Hematopoietic multipotent progenitor cell treated with erythropoietin and hydrocortisone succinate and interleukin-3 and kit ligand, for 17 days (in vitro differentiated cells): ENCODE results near the gene FOXP4.

Experiments used
- DNase-seq: peaks from one replicate; pipeline ENCODE4 v3.0.0-alpha.2; 2015; ENCODE audit warnings: low spot score

Gene FOXP4

GRCh38 chr6:41547799-41548097 lies 1.6 kb downstream of the FOXP4 start:
- no peak for DNase-seq

GRCh38 chr6:41548098-41548840 lies 2.1 kb downstream of the FOXP4 start:
- DNase-seq = no peak

- no peak for DNase-seq
Measured at GRCh38 chr6:41548841-41549642, 2.9 kb downstream of the FOXP4 start.

- DNase-seq = no peak
Measured at GRCh38 chr6:41549673-41550072, 3.5 kb downstream of the FOXP4 start.

- DNase-seq = no peak
Measured at GRCh38 chr6:41551086-41551700, 5.0 kb downstream of the FOXP4 start.

- DNase-seq = no peak
Measured at GRCh38 chr6:41551857-41552256, 5.7 kb downstream of the FOXP4 start.

GRCh38 chr6:41552723-41553122 lies 6.5 kb downstream of the FOXP4 start:
- DNase-seq = no peak

GRCh38 chr6:41553405-41553999 lies 7.3 kb downstream of the FOXP4 start:
- DNase-seq = no peak

- DNase-seq = no peak
Measured at GRCh38 chr6:41555326-41556300, 9.4 kb downstream of the FOXP4 start.

- no peak for DNase-seq
Measured at GRCh38 chr6:41557335-41557734, 11.2 kb downstream of the FOXP4 start.

GRCh38 chr6:41558033-41558807 lies 12.0 kb downstream of the FOXP4 start:
- no peak for DNase-seq

GRCh38 chr6:41559655-41560427 lies 13.7 kb downstream of the FOXP4 start:
- no peak for DNase-seq

GRCh38 chr6:41560431-41561192 lies 14.4 kb downstream of the FOXP4 start:
- no peak for DNase-seq

- no peak for DNase-seq
Measured at GRCh38 chr6:41561416-41561815, 15.2 kb downstream of the FOXP4 start.

- DNase-seq = no peak
Measured at GRCh38 chr6:41561931-41562911, 16.0 kb downstream of the FOXP4 start.

GRCh38 chr6:41563060-41563776 lies 17.0 kb downstream of the FOXP4 start:
- no peak for DNase-seq

- DNase-seq = no peak
Measured at GRCh38 chr6:41564448-41565142, 18.4 kb downstream of the FOXP4 start.
